H1 (cell line): Measurements from ENCODE around the gene ALAS1. TPM values are rescaled to one million over a fixed set of nuclear protein-coding genes. Genes with fewer than 3 reads are reported as not detected.

Experiments used
- CTCF ChIA-PET: fragments of 300-600 bp; sonication (Branson Sonifier 250); formaldehyde crosslinking; loops from one replicate; lab custom pipeline; 2021; ENCODE audit not compliant: partially characterized antibody; lab: Charles Lee
- POLR2A ChIA-PET: fragments of 300-600 bp; sonication (Branson Sonifier 250); formaldehyde crosslinking; loops from one replicate; lab custom pipeline; 2021; ENCODE audit warnings: inconsistent platforms; ENCODE audit not compliant: partially characterized antibody; lab: Charles Lee
- DNase-seq, 2 experiments: peaks; one replicate each; pipeline versions ENCODE4 v3.0.0 to v3.0.0-alpha.2; 2010 to 2022; ENCODE audit warnings: low spot score in 2 of 2, low read depth in 1 of 2, mixed read lengths in 1 of 2
- FAIRE-seq: peaks from 2 replicates; lab custom pipeline; 2011; peaks lifted over from hg19 to GRCh38; lab: Jason Lieb, UNC
- H2AFZ ChIP-seq: 2 replicates; pipeline ENCODE4 v1.8.1; 2012; ENCODE audit warnings: low read length, inconsistent platforms
- H2AK5ac ChIP-seq: 2 replicates; pipeline ENCODE4 v1.6.1; 2013; ENCODE audit warnings: low read depth, low read length
- H2BK120ac ChIP-seq: replicated peaks from 2 replicates; pipeline ENCODE3; 2013; ENCODE audit warnings: low read depth, low read length, inconsistent platforms
- H2BK12ac ChIP-seq: 2 replicates; pipeline ENCODE4 v1.6.1; 2013; ENCODE audit warnings: low read depth, low read length
- H2BK15ac ChIP-seq: 2 replicates; pipeline ENCODE4 v1.6.1; 2013; ENCODE audit warnings: low read length
- H2BK20ac ChIP-seq: 2 replicates; pipeline ENCODE4 v1.6.1; 2013; ENCODE audit warnings: low read length
- H2BK5ac ChIP-seq: 2 replicates; pipeline ENCODE4 v1.6.1; 2013; ENCODE audit warnings: low read depth, low read length
- H3K14ac ChIP-seq: 2 replicates; pipeline ENCODE4 v1.6.1; 2013; ENCODE audit warnings: inconsistent platforms; ENCODE audit not compliant: insufficient read length
- H3K18ac ChIP-seq: 2 replicates; pipeline ENCODE4 v1.6.1; 2013; ENCODE audit warnings: low read length; ENCODE audit errors: extremely low read depth
- H3K23ac ChIP-seq: 2 replicates; pipeline ENCODE4 v1.6.1; 2013; ENCODE audit warnings: inconsistent platforms; ENCODE audit not compliant: insufficient read length
- H3K23me2 ChIP-seq: 2 replicates; pipeline ENCODE4 v1.6.1; 2013; ENCODE audit warnings: low read depth, low read length
- H3K27ac ChIP-seq: 2 replicates; pipeline ENCODE4 v1.6.1; 2011; ENCODE audit warnings: low read depth, low read length, inconsistent platforms
- H3K27me3 ChIP-seq, 4 experiments: replicated peaks in 1 of 4; 1 replicate in 1 of 4; 2 replicates in 3 of 4; pipeline versions ENCODE4 v1.6.1 to v1.8.1; 2011 to 2013; ENCODE audit warnings: low read length in 3 of 4, mild to moderate bottlenecking in 3 of 4, inconsistent platforms in 2 of 4, mixed read lengths in 2 of 4, moderate library complexity in 1 of 4; ENCODE audit not compliant: control insufficient read depth in 3 of 4, insufficient read depth in 3 of 4; ENCODE audit errors: extremely low read depth in 1 of 4
- H3K36me3 ChIP-seq, 4 experiments: 2 replicates each; pipeline versions ENCODE4 v1.6.1 to v1.8.1; 2011 to 2013; ENCODE audit warnings: mild to moderate bottlenecking in 4 of 4, low read length in 3 of 4, moderate library complexity in 2 of 4, control low read depth in 1 of 4, inconsistent platforms in 1 of 4; ENCODE audit not compliant: insufficient read depth in 4 of 4, control insufficient read depth in 2 of 4
- H3K4ac ChIP-seq: replicated peaks from 2 replicates; pipeline ENCODE3; 2013; ENCODE audit warnings: low read length, low read depth, mixed read lengths, inconsistent platforms; ENCODE audit not compliant: insufficient read length
- H3K4me1 ChIP-seq, 4 experiments: replicated peaks in 1 of 4; 1 replicate in 1 of 4; 2 replicates in 3 of 4; pipeline versions ENCODE4 v1.6.1 to v1.8.1; 2011 to 2013; ENCODE audit warnings: low read length in 3 of 4, inconsistent platforms in 2 of 4, mixed read lengths in 1 of 4; ENCODE audit not compliant: insufficient read depth in 4 of 4, control insufficient read depth in 3 of 4
- H3K4me2 ChIP-seq, 2 experiments: 2 replicates each; pipeline versions ENCODE4 v1.6.1 to v1.8.1; 2011 to 2013; ENCODE audit warnings: low read depth in 2 of 2, low read length in 2 of 2, control low read depth in 1 of 2, inconsistent platforms in 1 of 2, mild to moderate bottlenecking in 1 of 2; ENCODE audit not compliant: insufficient read depth in 1 of 2
- H3K4me3 ChIP-seq, 4 experiments: fragments of 200-600, 300-600 bp in 1 of 4; sonication (generic), shearing (Covaris generic), sonication (Bioruptor Twin) in 1 of 4; 2 replicates each; pipeline versions ENCODE4 v1.5.1 to v1.8.1; 2011 to 2016; ENCODE audit warnings: low read length in 4 of 4, low read depth in 3 of 4, control low read depth in 2 of 4, inconsistent platforms in 2 of 4, mild to moderate bottlenecking in 2 of 4, mixed read lengths in 1 of 4, moderate library complexity in 1 of 4; ENCODE audit not compliant: insufficient read depth in 2 of 4; ENCODE audit errors: extremely low read depth in 1 of 4
- H3K56ac ChIP-seq: replicated peaks from 2 replicates; pipeline ENCODE3; 2013; ENCODE audit warnings: low read depth, mild to moderate bottlenecking, mixed read lengths, low read length, inconsistent platforms; ENCODE audit not compliant: insufficient read length
- H3K79me1 ChIP-seq: 2 replicates; pipeline ENCODE4 v1.6.1; 2013; ENCODE audit warnings: low read depth, low read length, control low read depth
- H3K79me2 ChIP-seq, 2 experiments: 2 replicates each; pipeline versions ENCODE4 v1.6.1 to v1.8.1; 2012 to 2013; ENCODE audit warnings: low read length in 2 of 2, mild to moderate bottlenecking in 2 of 2, inconsistent platforms in 1 of 2; ENCODE audit not compliant: insufficient read depth in 2 of 2, control insufficient read depth in 1 of 2
- H3K9ac ChIP-seq, 4 experiments: replicated peaks in 1 of 4; 1 replicate in 1 of 4; 2 replicates in 3 of 4; pipeline versions ENCODE4 v1.6.1 to v1.8.1; 2011 to 2013; ENCODE audit warnings: low read depth in 3 of 4, low read length in 3 of 4, control low read depth in 2 of 4, mild to moderate bottlenecking in 2 of 4, moderate library complexity in 2 of 4, inconsistent platforms in 1 of 4; ENCODE audit errors: extremely low read depth in 1 of 4
- H3K9me3 ChIP-seq, 2 experiments: 2 replicates each; pipeline versions ENCODE4 v1.6.1 to v1.8.1; 2012 to 2013; ENCODE audit warnings: mild to moderate bottlenecking in 2 of 2, moderate library complexity in 2 of 2, control low read depth in 1 of 2, inconsistent platforms in 1 of 2, low read depth in 1 of 2, low read length in 1 of 2, mixed read lengths in 1 of 2; ENCODE audit not compliant: insufficient read depth in 2 of 2
- H4K20me1 ChIP-seq, 2 experiments: replicated peaks in 1 of 2; 2 replicates each; pipeline versions ENCODE3 to v1.8.1; 2011 to 2013; ENCODE audit warnings: inconsistent platforms in 2 of 2, low read length in 2 of 2, mild to moderate bottlenecking in 1 of 2; ENCODE audit not compliant: insufficient read depth in 2 of 2, control insufficient read depth in 1 of 2
- H4K5ac ChIP-seq: 2 replicates; pipeline ENCODE4 v1.6.1; 2013; ENCODE audit warnings: low read length, low read depth, mixed read lengths, inconsistent platforms; ENCODE audit not compliant: insufficient read length
- H4K8ac ChIP-seq: 2 replicates; pipeline ENCODE4 v1.8.0; 2013; ENCODE audit warnings: mild to moderate bottlenecking, moderate library complexity, low read length, inconsistent platforms; ENCODE audit not compliant: insufficient read depth; ENCODE audit errors: extremely low read depth
- H4K91ac ChIP-seq: replicated peaks from 2 replicates; pipeline ENCODE3; 2013; ENCODE audit warnings: low read length, mixed read lengths, inconsistent platforms; ENCODE audit not compliant: insufficient read length
- ATF2 ChIP-seq: IDR thresholded peaks from 2 replicates; pipeline ENCODE4 v1.6.1; 2012; ENCODE audit warnings: low read length, inconsistent platforms
- EZH2 ChIP-seq: fragments of 200-600 bp; sonication (generic); IDR thresholded peaks from 2 replicates; pipeline ENCODE4 v1.7.1; 2012; ENCODE audit warnings: low read depth, mild to moderate bottlenecking, moderate library complexity, low read length, inconsistent platforms; ENCODE audit not compliant: severe bottlenecking
- KDM1A ChIP-seq: fragments of 200-600, 300-600 bp; sonication (generic); IDR thresholded peaks from 2 replicates; pipeline ENCODE4 v1.7.1; 2016; ENCODE audit warnings: mild to moderate bottlenecking, low read length, borderline replicate concordance
- KDM4A ChIP-seq: IDR thresholded peaks from one replicate; pipeline ENCODE4 v1.7.1; 2012; ENCODE audit warnings: low read depth, mild to moderate bottlenecking, moderate library complexity, low read length, inconsistent platforms; ENCODE audit not compliant: severe bottlenecking
- NANOG ChIP-seq: IDR thresholded peaks from 2 replicates; pipeline ENCODE4 v1.6.1; 2011; ENCODE audit warnings: low read length, low read depth, mild to moderate bottlenecking, inconsistent platforms; ENCODE audit not compliant: insufficient read depth, poor library complexity, severe bottlenecking
- WGBS, 2 experiments: shearing (Covaris generic) in 1 of 2; methylation state at CpG; one replicate each; pipeline versions ENCODE4 v1.1.6 to v1.1.7; 2013 to 2015; ENCODE audit warnings: low lambda C conversion rate in 2 of 2, mixed read lengths in 2 of 2, inconsistent platforms in 1 of 2, low coverage in 1 of 2, missing lambda C conversion rate in 1 of 2; ENCODE audit not compliant: insufficient replicate concordance in 2 of 2, insufficient coverage in 1 of 2, insufficient read length in 1 of 2; ENCODE audit errors: extremely low coverage in 1 of 2, missing lambda C conversion rate in 1 of 2; 5-methylcytosine and 5-hydroxymethylcytosine counted together
- polyA plus RNA-seq, 7 experiments: library from polyadenylated mRNA; depleted of rRNA in 3 of 7; stranded (reverse) in 5 of 7; unstranded in 2 of 7; fragments of >200 nt in 5 of 7; fragments of 200-250 nt in 2 of 7; gene quantifications; 1 replicate in 5 of 7; 2 replicates in 1 of 7; 4 replicates in 1 of 7; pipeline versions ENCODE4 v1.2.1 to v1.2.3, GENCODE V29; 2011 to 2013; ENCODE audit warnings: missing spikeins in 2 of 7, mixed read lengths in 2 of 7
- total RNA-seq: library from RNA; stranded (reverse); fragmentation: NEBNext Ultra II Directional; extraction: Animal tissue kit (Norgen Biotek cat#: 25700); gene quantifications from 2 replicates; pipeline ENCODE4 v1.2.1, GENCODE V29; 2021

Gene ALAS1
- total and polyA plus RNA-seq, 2 of the 8 experiments (the other 6 are each of a cell fraction or from before 2014, with no cell fraction given) = 45.9 to 84.4 TPM

- Histone ChIP-seq H3K18ac (no peak overlapping the region), H2BK12ac (0 out of 2 replicates have a peak overlapping the region, but pooled peaks have one; percentile 39), H3K23ac (no peak overlapping the region), H3K9ac (no peak overlapping the region), H3K36me3 (peaks cover 5 to 17% (median 11%) of the 10 kb centered on the region in 4 experiments; a peak in 5 of 8 replicates), H3K27me3 (no peaks in the 10 kb centered on the region), H2BK20ac (no peak overlapping the region), H2BK120ac (no peak overlapping the region), H3K56ac (no peak overlapping the region), H2AFZ (no peak overlapping the region), H4K8ac (no peak overlapping the region), H3K4me1 (peaks cover 0 to 25% (median 18%) of the 10 kb centered on the region in 4 experiments; a peak in 6 of 7 replicates), H4K20me1 (peaks cover 10 to 13% of the 10 kb centered on the region in 2 experiments), H3K9me3 (no peaks in the 10 kb centered on the region), H2AK5ac (no peak overlapping the region), H2BK15ac (no peak overlapping the region), H3K14ac (no peak overlapping the region), H3K4me3 (no peak overlapping the region), H3K23me2 (no peaks in the 10 kb centered on the region; the same call in 1 of the 2 replicates), H3K79me2 (peaks cover 0 to 8% of the 10 kb centered on the region in 2 experiments; a peak in 1 of 4 replicates), H4K5ac (no peak overlapping the region), H3K4me2 (no peak overlapping the region), H2BK5ac (no peak overlapping the region; the same call in 1 of the 2 replicates), H4K91ac (no peak overlapping the region), H3K79me1 (peaks cover 9% of the 10 kb centered on the region), H3K4ac (no peak overlapping the region), H3K27ac (no peak overlapping the region)
- 93% methylated on average over 5 of the region's 5 CpGs; no CpG with 5 or more reads in 1 of the 2 experiments for WGBS, 2 experiments
- ChIA-PET POLR2A (interaction anchor here (1.8 to 3.7 kb wide), 5 partner anchors 13 to 238 kb away, joined by 7 to 13 read pairs (median 7); partner anchors contain the start of genes PPM1M, RPL29 and WDR82), CTCF (interaction anchor here (0.7 to 14.4 kb wide), 22 partner anchors 15 to 1570 kb away, joined by 3 to 336 read pairs (median 9); partner anchors contain the start of genes PPM1M, TLR9 and WDR82)
- no peak for FAIRE-seq
- DNase-seq = no peak
- TF ChIP-seq KDM4A (no peak), EZH2 (no peak), ATF2 (no peak), NANOG (no peak), KDM1A (no peak)
These were observed 35.2 kb downstream of the ALAS1 start for GRCh38 chr3:52233108-52233591.
